ENCODE results near the gene ZNF524.
"Not testable (repeated sequence)": the region's sequence is repeated elsewhere in the genome, so short reads cannot be mapped to it uniquely, and the experiment has no call there.

ZNF524 gene

GRCh38 chr19:55578031-55578760 is 21.9 kb upstream of the ZNF524 start:
- DNase-seq (ENCODE audit: low read depth): no peak
- no peak overlapping the region for H3K4me3 ChIP-seq (ENCODE audit: low read length)
- TF ChIP-seq, protein P1, sequence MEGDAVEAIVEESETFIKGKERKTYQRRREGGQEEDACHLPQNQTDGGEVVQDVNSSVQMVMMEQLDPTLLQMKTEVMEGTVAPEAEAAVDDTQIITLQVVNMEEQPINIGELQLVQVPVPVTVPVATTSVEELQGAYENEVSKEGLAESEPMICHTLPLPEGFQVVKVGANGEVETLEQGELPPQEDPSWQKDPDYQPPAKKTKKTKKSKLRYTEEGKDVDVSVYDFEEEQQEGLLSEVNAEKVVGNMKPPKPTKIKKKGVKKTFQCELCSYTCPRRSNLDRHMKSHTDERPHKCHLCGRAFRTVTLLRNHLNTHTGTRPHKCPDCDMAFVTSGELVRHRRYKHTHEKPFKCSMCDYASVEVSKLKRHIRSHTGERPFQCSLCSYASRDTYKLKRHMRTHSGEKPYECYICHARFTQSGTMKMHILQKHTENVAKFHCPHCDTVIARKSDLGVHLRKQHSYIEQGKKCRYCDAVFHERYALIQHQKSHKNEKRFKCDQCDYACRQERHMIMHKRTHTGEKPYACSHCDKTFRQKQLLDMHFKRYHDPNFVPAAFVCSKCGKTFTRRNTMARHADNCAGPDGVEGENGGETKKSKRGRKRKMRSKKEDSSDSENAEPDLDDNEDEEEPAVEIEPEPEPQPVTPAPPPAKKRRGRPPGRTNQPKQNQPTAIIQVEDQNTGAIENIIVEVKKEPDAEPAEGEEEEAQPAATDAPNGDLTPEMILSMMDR (conservative IDR thresholded peaks at IDR 0.05; ENCODE audit: low read depth, low read length): no peak

DNA sequence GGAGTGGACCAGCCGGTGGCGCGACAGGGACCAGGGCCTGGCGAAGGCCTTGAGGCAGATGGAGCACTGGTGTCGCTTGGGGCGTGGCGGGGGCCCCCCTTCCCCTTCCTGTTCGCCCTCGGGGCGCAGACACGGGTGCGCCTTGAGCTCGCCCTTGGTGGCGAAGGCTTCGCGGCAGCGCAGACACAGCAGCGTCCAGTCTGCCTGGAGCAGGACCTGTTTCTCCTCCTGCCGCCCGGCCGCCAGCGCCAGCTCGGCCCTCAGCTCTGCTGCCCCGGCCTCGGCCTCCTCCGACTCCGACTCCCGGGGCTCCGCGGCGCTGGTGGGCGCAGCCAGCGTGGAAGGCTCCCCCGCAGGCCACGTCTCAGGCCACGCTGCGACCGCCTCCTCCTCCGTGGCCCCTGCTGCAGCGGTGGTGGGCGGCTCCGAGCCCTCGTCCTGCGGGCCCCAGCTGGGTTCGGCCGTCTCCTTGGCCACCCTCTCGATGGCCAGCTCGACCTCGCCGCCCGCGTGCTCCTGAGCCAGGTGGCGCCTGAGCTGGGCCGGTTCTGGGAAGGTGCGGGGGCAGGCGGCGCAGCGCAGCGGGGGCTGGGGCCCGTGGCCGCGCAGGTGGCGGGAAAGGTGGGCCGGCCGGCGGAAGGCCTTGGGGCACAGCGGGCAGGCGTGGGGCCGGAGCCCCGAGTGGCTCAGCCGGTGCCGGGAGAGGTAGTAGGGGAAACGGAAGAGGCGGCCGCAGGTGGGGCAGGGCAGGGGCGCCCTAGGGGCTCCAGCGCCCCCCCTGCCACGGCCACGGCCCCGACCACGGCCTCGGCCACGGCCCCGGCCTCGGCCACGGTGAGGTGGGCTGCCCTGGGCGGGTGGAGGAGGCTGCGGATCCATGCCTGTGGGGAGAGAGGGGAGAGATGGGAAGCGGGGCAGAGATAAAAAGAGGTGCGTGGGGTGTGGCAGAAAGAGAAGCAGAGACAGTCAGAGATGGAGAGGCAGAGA is 21.0 kb upstream of the ZNF524 start:
- peak overlapping the region; percentile 89 for H3K4me3 ChIP-seq (ENCODE audit: low read length)
- TF ChIP-seq, protein P1 (conservative IDR thresholded peaks at IDR 0.05; ENCODE audit: low read depth, low read length): no peak
- DNase-seq (ENCODE audit: low read depth): no peak

DNA sequence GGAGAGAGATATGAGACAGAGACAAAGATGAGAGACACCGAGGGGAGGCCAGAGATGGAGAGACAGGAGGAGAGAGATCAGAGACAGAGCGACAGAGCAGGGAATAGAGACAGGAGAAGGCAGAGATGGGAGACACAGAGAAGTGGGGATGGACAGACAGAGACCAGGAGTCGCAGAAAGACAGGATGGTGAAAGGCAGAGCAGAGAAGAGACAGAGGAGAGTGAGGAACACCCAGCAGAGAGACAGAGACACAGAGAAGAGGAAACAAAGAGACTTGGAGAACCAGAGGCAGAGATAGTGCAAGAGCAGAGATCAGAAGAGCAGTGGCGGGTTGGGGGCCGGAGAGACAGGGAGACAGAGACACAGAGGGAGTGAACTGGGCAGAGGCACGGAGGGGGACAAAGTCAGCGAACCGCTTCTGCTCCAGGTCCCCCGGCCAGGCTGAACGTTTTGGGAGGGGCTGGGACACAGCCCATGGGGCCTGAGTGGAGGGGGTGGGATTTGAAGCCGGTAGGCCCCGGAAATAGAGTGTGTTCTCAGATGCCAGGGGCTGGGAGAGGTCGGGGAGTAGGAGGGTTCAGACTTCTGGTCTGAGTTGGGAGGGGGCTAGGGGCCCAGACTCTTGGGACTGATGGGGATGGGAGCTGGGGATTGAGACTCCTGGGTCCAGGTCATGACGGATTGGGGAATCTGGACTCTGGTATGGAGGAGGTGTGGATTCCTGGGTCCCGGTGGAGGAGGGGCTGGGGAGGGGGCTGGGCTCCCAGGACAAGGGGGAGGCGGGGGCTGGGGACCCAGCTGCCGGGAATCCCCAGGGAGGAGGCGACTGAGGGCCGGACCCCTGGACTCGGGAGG is 20.1 kb upstream of the ZNF524 start:
- no peak for DNase-seq (ENCODE audit: low read depth)
- TF ChIP-seq, protein P1 (conservative IDR thresholded peaks at IDR 0.05; ENCODE audit: low read depth, low read length): no peak

DNA sequence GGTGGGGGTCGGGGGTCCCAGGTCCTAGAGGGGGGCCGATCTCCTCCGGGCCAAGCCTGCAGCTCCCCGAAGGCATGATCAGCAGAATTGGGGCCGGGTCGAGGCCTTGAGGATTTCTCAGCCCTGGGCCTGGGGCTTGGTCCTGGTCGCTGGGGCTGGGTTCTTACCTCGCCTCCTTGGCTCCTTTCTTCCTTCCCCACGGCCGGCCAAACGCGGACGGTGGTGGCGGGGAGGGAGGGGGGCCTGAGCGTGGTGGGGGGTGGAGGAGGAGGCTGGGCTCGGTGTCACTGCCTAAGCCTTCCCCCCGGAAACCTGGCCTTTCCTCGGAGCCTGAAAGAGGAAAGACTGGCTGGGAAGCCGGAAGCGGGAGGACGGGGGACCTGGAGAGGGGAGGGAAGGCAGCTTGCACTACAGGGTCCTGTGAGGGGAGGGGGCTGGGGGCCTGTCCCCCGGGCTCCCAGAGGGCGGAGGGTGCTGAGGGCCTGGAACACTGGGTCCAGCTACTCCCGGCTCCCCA is 19.4 kb upstream of the ZNF524 start, which contains the start of gene ZNF579:
TSS of gene ZNF579 (minus strand) at position 221 of the 517 bp plus-strand sequence. CDS start 1,209 bp downstream, outside the sequence.
- TF ChIP-seq, protein P1 (conservative IDR thresholded peaks at IDR 0.05; ENCODE audit: low read depth, low read length): no peak
- peak; percentile 61 for DNase-seq (ENCODE audit: low read depth)
- peak within 1 kb of the TSS; percentile 89 for H3K4me3 ChIP-seq (ENCODE audit: low read length)

More for the DNA sequence above, 20.1 kb upstream of the ZNF524 start:
- peak overlapping the region; percentile 89 for H3K4me3 ChIP-seq (ENCODE audit: low read length)

DNA sequence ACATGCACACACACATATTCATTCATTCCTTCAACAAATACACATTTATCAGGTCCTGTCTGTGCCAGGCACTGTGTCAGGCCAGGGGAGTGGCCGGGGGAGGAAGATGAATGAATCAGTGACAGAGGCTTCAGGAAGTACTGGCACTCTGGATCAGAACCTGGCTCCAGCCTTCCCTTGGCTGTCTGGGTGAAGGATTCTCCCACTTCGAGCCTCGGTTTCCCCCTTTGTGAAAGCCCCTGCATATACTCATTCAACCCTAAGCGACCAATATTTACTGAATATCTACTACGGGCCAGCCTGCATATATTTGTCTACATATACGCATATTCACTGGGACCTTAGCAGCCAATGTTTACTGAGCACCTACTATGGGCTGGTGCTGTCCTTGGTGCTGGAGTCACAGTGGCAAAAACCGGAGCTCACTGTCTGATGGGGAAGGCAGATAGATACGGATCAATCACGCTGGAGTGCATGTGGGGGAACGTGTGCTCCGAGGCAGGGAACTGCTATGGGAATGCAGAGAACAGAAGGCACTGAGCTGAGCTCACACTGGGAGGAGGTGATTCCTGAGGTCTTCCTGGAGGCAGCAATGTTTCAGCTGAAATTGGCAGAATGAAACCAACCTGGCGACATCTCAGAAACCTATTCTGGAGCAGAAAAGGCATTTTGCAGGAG is 18.8 kb upstream of the ZNF524 start:
- no peak for DNase-seq (ENCODE audit: low read depth)
- H3K4me3 ChIP-seq (ENCODE audit: low read length): peak overlapping the region; percentile 89
- TF ChIP-seq, protein P1 (conservative IDR thresholded peaks at IDR 0.05; ENCODE audit: low read depth, low read length): no peak

DNA sequence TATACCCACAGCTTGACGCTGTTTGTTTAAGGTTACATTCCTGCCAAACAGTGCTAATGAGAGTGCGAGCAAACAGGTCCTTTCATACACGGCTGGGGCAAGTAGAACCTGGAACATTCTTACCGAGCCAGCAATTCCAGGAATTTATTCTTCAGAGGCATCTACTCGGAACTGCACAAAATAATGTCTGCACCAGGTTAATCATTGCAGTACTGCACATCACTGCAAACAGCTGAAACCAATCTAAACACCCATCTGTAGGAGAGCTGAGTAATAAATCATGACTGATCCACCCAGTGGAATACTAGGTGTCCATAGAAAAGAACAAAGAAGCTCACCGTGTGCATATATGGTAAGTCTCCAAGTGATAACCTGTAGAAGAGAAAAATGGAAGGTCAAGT is 18.3 kb upstream of the ZNF524 start:
- H3K4me3 ChIP-seq (ENCODE audit: low read length): no peak overlapping the region
- TF ChIP-seq, protein P1 (conservative IDR thresholded peaks at IDR 0.05; ENCODE audit: low read depth, low read length): no peak
- no peak for DNase-seq (ENCODE audit: low read depth)

GRCh38 chr19:55582284-55582683 is 17.8 kb upstream of the ZNF524 start:
- not testable (repeated sequence) for H3K4me3 ChIP-seq (ENCODE audit: low read length); DNase-seq (ENCODE audit: low read depth)

DNA sequence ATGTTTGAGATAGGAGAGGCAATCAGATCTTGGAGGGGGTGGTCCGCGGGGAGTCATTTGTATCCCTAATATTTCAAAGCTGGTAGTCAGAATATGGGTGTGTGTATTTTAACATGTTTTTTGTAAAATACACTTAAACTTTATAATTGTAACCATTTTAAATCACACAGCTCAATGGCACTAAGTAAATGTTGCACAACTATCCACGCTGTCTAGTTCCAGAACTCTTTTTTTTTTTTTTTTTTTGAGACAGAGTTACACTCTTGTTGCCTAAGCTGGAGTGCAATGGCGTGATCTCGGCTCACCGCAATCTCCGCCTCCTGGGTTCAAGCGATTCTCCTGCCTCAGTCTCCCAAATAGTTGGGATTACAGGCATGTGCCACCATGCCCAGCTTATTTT is 16.2 kb upstream of the ZNF524 start:
- DNase-seq (ENCODE audit: low read depth); H3K4me3 ChIP-seq (ENCODE audit: low read length): not testable (repeated sequence)
